Coronary artery (tissue), 2 donors: ENCODE results near the gene SNRPE.
"Not testable (repeated sequence)": the region's sequence is repeated elsewhere in the genome, so short reads cannot be mapped to it uniquely, and the experiment has no call there.

Experiments
- DNase-seq: peaks from one replicate; pipeline ENCODE4 v3.0.0-alpha.2; 2017; ENCODE audit warnings: low spot score
- H3K27ac ChIP-seq, 2 donors: fragments of 200-600 bp; sonication (generic); one replicate each; pipeline ENCODE4 v1.5.1; 2016 to 2019
- H3K4me3 ChIP-seq: fragments of 200-600 bp; sonication (generic); 2 replicates; pipeline ENCODE4 v1.5.1; 2016; ENCODE audit warnings: mild to moderate bottlenecking, moderate library complexity
- CTCF ChIP-seq: fragments of 200-600 bp; sonication (generic); IDR thresholded peaks from one replicate; pipeline ENCODE4 v1.5.1; 2019; ENCODE audit warnings: antibody characterized with exemption

SNRPE gene

GRCh38 chr1:203828503-203828902 is 32.9 kb upstream of the SNRPE start:
- TF ChIP-seq CTCF: no peak
- Histone ChIP-seq H3K4me3 (no peak overlapping the region), H3K27ac (peak overlapping the region; percentile 31 to 53)
- no peak for DNase-seq

- H3K27ac ChIP-seq: peak overlapping the region; percentile 31 to 60
Measured at GRCh38 chr1:203829247-203829646, 32.2 kb upstream of the SNRPE start.

GRCh38 chr1:203835476-203835875 is 25.9 kb upstream of the SNRPE start:
- DNase-seq: no peak
- no peak overlapping the region for H3K4me3 ChIP-seq
- no peak for TF ChIP-seq CTCF

More at GRCh38 chr1:203829247-203829646, 32.2 kb upstream of the SNRPE start:
- DNase-seq: not testable (repeated sequence)
- H3K4me3 ChIP-seq: peak overlapping the region; percentile 22

GRCh38 chr1:203839081-203839480 is 22.3 kb upstream of the SNRPE start:
- Histone ChIP-seq H3K27ac (peak overlapping the region in 1 of 2 donors; percentile 36), H3K4me3 (no peak overlapping the region)
- DNase-seq: no peak
- TF ChIP-seq CTCF: no peak

More at GRCh38 chr1:203835476-203835875, 25.9 kb upstream of the SNRPE start:
- H3K27ac ChIP-seq: no peak overlapping the region

GRCh38 chr1:203840208-203840808 is 21.1 kb upstream of the SNRPE start:
- Histone ChIP-seq H3K4me3 (no peak overlapping the region), H3K27ac (no peak overlapping the region)
- DNase-seq: no peak
- no peak for TF ChIP-seq CTCF

GRCh38 chr1:203842559-203842876 is 18.9 kb upstream of the SNRPE start:
- Histone ChIP-seq H3K27ac (no peak overlapping the region), H3K4me3 (no peak overlapping the region)
- no peak for TF ChIP-seq CTCF
- no peak for DNase-seq

DNA sequence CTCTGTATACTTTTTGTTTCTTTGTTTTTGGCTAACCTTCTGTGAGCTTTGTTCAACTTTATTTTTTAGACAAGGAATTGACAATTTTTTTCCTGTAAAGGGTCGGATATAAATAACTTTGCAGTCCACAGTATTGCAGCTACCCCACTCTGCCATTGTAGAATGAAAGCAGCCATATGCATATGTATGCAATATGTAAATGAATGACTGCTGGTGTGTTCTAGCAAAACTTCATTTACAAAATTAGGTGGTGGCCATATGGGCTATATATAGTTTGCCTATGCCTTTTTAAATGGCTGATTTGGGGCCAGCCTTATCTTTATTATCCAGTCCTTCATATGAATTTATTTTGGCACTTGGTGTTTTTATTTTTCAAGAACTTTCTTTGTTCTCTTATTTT is 18.0 kb upstream of the SNRPE start:
- Histone ChIP-seq H3K4me3 (no peak overlapping the region), H3K27ac (no peak overlapping the region)
- DNase-seq: no peak
- TF ChIP-seq CTCF: no peak

GRCh38 chr1:203853112-203853511 is 8.3 kb upstream of the SNRPE start:
- H3K27ac ChIP-seq, DNase-seq, H3K4me3 ChIP-seq: not testable (repeated sequence)
